Neuronal stem cell (in vitro differentiated cells): Measurements from ENCODE around the gene MYL5.

Experiments used
- DNase-seq: peaks from one replicate; pipeline ENCODE4 v3.0.0-alpha.2; 2013; ENCODE audit warnings: low spot score
- H2AFZ ChIP-seq: one replicate; pipeline ENCODE4 v1.6.1; 2013; ENCODE audit warnings: mild to moderate bottlenecking, low read length, inconsistent platforms
- H2AK5ac ChIP-seq: 2 replicates; pipeline ENCODE4 v1.6.1; 2013; ENCODE audit warnings: low read depth, mild to moderate bottlenecking, inconsistent platforms, low read length, moderate library complexity, mixed read lengths
- H2BK120ac ChIP-seq: 2 replicates; pipeline ENCODE4 v1.6.1; 2013; ENCODE audit warnings: low read depth, mild to moderate bottlenecking, inconsistent platforms, low read length, moderate library complexity, mixed read lengths
- H2BK12ac ChIP-seq: one replicate; pipeline ENCODE4 v1.6.1; 2013; ENCODE audit warnings: low read length, inconsistent platforms
- H2BK15ac ChIP-seq: 2 replicates; pipeline ENCODE4 v1.6.1; 2013; ENCODE audit warnings: mild to moderate bottlenecking, low read length, inconsistent platforms, mixed read lengths
- H2BK5ac ChIP-seq: one replicate; pipeline ENCODE4 v1.6.1; 2013; ENCODE audit warnings: inconsistent platforms, mild to moderate bottlenecking, low read length, moderate library complexity
- H3K14ac ChIP-seq: one replicate; pipeline ENCODE4 v1.6.1; 2013; ENCODE audit warnings: low read length, inconsistent platforms
- H3K18ac ChIP-seq: 2 replicates; pipeline ENCODE4 v1.6.1; 2013; ENCODE audit warnings: low read length, inconsistent platforms
- H3K23ac ChIP-seq: 2 replicates; pipeline ENCODE4 v1.6.1; 2013; ENCODE audit warnings: low read depth, mild to moderate bottlenecking, mixed read lengths, low read length, inconsistent platforms; ENCODE audit not compliant: poor library complexity
- H3K27ac ChIP-seq: replicated peaks from 3 replicates; pipeline ENCODE4 v1.5.1; 2013; ENCODE audit warnings: low read length, inconsistent platforms
- H3K27me3 ChIP-seq, 3 experiments: 2 replicates each; pipeline ENCODE4 v1.6.1; 2013; ENCODE audit warnings: low read length in 3 of 3, mild to moderate bottlenecking in 2 of 3, inconsistent platforms in 1 of 3, low read depth in 1 of 3, mixed read lengths in 1 of 3, moderate library complexity in 1 of 3; ENCODE audit not compliant: control insufficient read depth in 3 of 3, insufficient read depth in 3 of 3
- H3K36me3 ChIP-seq, 2 donors: replicated peaks in 1 of 2; 2 replicates each; pipeline ENCODE4 v1.6.1; 2013; ENCODE audit warnings: low read length in 2 of 2; ENCODE audit not compliant: control insufficient read depth in 2 of 2, insufficient read depth in 2 of 2
- H3K4ac ChIP-seq: 2 replicates; pipeline ENCODE4 v1.6.1; 2013; ENCODE audit warnings: inconsistent platforms, mild to moderate bottlenecking, low read length, moderate library complexity
- H3K4me1 ChIP-seq, 2 donors: 1 replicate in 1 of 2; 2 replicates in 1 of 2; pipeline ENCODE4 v1.6.1; 2013; ENCODE audit warnings: low read length in 2 of 2, low read depth in 1 of 2; ENCODE audit not compliant: control insufficient read depth in 2 of 2, insufficient read depth in 1 of 2
- H3K4me2 ChIP-seq: one replicate; pipeline ENCODE4 v1.6.1; 2013; ENCODE audit warnings: mild to moderate bottlenecking, low read length, inconsistent platforms; ENCODE audit not compliant: insufficient read depth, poor library complexity, severe bottlenecking
- H3K4me3 ChIP-seq, 2 donors: 2 replicates each; pipeline ENCODE4 v1.5.1; 2013; ENCODE audit warnings: low read length in 2 of 2, mild to moderate bottlenecking in 2 of 2, inconsistent platforms in 1 of 2, moderate library complexity in 1 of 2
- H3K79me1 ChIP-seq: one replicate; pipeline ENCODE4 v1.6.1; 2013; ENCODE audit warnings: low read depth, mild to moderate bottlenecking, inconsistent platforms, low read length, moderate library complexity
- H3K9ac ChIP-seq: one replicate; pipeline ENCODE4 v1.6.1; 2013; ENCODE audit warnings: mild to moderate bottlenecking, low read depth, low read length, inconsistent platforms; ENCODE audit not compliant: poor library complexity
- H3K9me3 ChIP-seq, 2 donors: replicated peaks in 1 of 2; 2 replicates each; pipeline versions ENCODE3 to v1.6.1; 2013; ENCODE audit warnings: low read length in 2 of 2, mild to moderate bottlenecking in 2 of 2, inconsistent platforms in 1 of 2, low read depth in 1 of 2, mixed read lengths in 1 of 2, moderate library complexity in 1 of 2; ENCODE audit not compliant: control insufficient read depth in 2 of 2, insufficient read depth in 1 of 2
- H4K8ac ChIP-seq: one replicate; pipeline ENCODE4 v1.6.1; 2013; ENCODE audit warnings: low read depth, mild to moderate bottlenecking, inconsistent platforms, low read length, moderate library complexity
- H4K91ac ChIP-seq: one replicate; pipeline ENCODE4 v1.6.1; 2013; ENCODE audit warnings: low read length, low read depth, mild to moderate bottlenecking, inconsistent platforms; ENCODE audit not compliant: poor library complexity
- WGBS, 2 donors: extraction: QIAGEN DNeasy Blood & Tissue Kit; methylation state at CpG; one replicate each; pipeline ENCODE4 v1.1.7; 2013; ENCODE audit warnings: missing lambda C conversion rate in 2 of 2, mixed read lengths in 1 of 2; ENCODE audit not compliant: insufficient read length in 2 of 2, insufficient replicate concordance in 1 of 2; ENCODE audit errors: extremely low coverage in 2 of 2; 5-methylcytosine and 5-hydroxymethylcytosine counted together

MYL5 gene

DNA sequence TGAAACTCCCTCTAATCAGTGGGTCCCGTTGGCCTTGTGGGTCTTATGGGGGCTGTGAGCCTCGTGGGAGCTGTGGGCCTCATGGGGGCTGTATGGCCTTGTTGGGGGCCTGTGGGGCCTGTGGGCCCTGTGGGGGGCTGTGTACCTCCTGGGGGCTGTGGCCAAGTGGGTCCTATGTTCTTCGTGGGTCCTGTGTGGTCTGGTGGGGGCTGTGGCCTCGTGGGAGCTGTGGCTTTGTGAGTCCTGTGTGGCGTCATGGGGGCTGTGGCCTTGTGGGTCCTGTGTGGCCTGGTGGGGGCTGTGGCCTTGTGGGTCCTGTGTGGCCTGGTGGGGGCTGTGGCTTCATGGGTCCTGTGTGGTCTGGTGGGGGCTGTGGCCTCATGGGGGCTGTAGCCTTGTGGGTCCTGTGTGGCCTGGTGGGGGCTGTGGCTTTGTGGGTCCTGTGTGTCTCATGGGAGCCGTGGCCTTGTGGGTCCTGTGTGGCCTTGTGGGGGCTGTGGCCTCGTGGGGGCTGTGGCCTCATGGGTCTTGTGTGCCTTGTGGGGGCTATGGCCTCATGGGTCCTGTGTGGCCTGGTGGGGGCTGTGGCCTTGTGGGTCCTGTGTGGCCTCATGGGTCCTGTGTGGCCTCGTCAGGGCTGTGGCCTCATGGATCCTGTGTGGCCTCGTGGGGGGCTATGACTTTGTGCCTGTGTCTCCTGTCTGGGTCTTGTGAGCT is 38.7 kb downstream of the MYL5 start:
- no peak overlapping the region for H2BK120ac ChIP-seq
- H3K4me3 ChIP-seq: no peak overlapping the region
- no peak overlapping the region for H3K4me2 ChIP-seq
- H3K9me3 ChIP-seq: peaks cover 6 to 29% of the 10 kb centered on the region in 2 donors
- H2BK12ac ChIP-seq: no peak overlapping the region
- H2BK5ac ChIP-seq: no peak overlapping the region
- no peak overlapping the region for H2AFZ ChIP-seq
- no peak overlapping the region for H4K91ac ChIP-seq
- DNase-seq: no peak
- peak overlapping the region; percentile 34 for H2AK5ac ChIP-seq
- H3K4ac ChIP-seq: no peak overlapping the region
- no peak overlapping the region for H4K8ac ChIP-seq
- H3K9ac ChIP-seq: no peak overlapping the region
- no peak overlapping the region for H3K18ac ChIP-seq
- no peak overlapping the region for H3K14ac ChIP-seq
- H2BK15ac ChIP-seq: no peak overlapping the region
- H3K79me1 ChIP-seq: peaks cover 40% of the 10 kb centered on the region
- peaks cover 0 to under 1% of the 10 kb centered on the region in 2 donors for H3K4me1 ChIP-seq
- H3K27ac ChIP-seq: no peak overlapping the region
- H3K36me3 ChIP-seq: peaks cover 16 to 56% of the 10 kb centered on the region in 2 donors
- peak overlapping the region; percentile 48 for H3K23ac ChIP-seq
- WGBS, 2 donors: no CpG with 5 or more reads among the region's 9 CpGs
- no peaks in the 10 kb centered on the region for H3K27me3 ChIP-seq

DNA sequence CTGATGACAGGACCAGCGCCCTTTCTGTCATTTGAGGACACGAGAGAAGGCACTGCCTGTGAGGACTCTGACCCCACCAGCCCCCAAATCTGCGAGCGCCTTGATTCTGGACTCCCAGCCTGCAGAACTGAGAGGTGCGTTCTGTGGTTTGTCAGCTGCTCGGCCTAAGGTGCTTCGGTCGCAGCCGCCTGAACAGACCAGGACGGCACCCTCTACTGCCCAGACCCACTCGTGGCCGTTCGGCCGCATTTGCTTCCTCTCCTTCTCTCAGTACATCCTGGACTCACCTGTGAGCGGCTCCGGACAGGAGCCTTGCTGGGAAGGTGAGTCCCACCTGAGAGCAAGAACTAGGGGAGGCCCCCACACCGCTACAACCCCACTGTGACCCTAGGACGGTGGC is 39.7 kb downstream of the MYL5 start:
- H2BK5ac ChIP-seq: no peak overlapping the region
- no peak overlapping the region for H2AK5ac ChIP-seq
- peak overlapping the region; percentile 11 for H3K18ac ChIP-seq
- no peak overlapping the region for H2BK12ac ChIP-seq
- H3K9ac ChIP-seq: no peak overlapping the region
- H3K27ac ChIP-seq: no peak overlapping the region
- H4K91ac ChIP-seq: no peak overlapping the region
- no peak for DNase-seq
- no peak overlapping the region for H3K4me2 ChIP-seq
- no CpG with 5 or more reads among the region's 18 CpGs for WGBS, 2 donors
- H2BK15ac ChIP-seq: no peak overlapping the region
- no peak overlapping the region for H2AFZ ChIP-seq
- no peaks in the 10 kb centered on the region for H3K4me1 ChIP-seq
- H3K27me3 ChIP-seq: no peaks in the 10 kb centered on the region
- peak overlapping the region; percentile 73 for H3K23ac ChIP-seq
- H3K36me3 ChIP-seq: peaks cover 14 to 47% of the 10 kb centered on the region in 2 donors
- H2BK120ac ChIP-seq: no peak overlapping the region
- H3K14ac ChIP-seq: no peak overlapping the region
- H4K8ac ChIP-seq: peak overlapping the region; percentile 43
- peaks cover 40% of the 10 kb centered on the region for H3K79me1 ChIP-seq
- H3K4me3 ChIP-seq: no peak overlapping the region
- H3K9me3 ChIP-seq: peaks cover 6 to 20% of the 10 kb centered on the region in 2 donors
- H3K4ac ChIP-seq: no peak overlapping the region

DNA sequence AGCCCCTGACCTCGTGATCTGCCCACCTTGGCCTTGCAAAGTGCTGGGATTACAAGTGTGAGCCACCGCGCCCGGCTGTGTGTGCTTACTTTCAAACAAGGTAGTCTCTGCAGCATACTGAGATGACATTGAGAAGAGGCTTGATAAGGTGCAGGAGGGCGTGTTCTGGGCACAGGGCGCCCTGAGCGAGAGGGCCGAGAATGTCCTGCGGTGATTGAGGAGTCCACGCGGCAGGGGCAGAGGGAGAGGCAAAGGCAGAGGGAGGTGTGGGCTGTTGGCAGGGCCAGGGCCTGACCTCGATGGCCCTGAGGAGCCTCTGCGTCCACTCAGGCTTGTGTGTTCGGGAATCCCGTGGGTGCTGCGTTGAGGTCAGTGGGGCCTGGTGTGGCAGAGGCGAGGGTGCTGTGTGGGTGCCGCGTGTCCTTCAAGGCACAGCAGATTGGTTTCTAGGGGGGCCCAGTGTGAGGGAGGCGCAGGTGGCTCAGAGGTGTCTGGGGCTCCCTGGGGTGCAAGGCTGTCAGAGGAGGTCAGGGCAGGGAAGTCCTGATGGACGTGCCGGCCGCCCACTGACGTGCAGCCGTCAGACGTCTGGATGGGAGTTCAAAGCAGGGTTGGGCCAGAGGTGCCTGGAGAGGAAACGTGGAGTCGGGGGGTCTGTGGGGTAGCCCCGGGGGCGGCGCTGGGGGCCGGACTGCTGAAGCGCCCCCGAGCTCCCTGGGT is 43.4 kb downstream of the MYL5 start:
- H3K14ac ChIP-seq: no peak overlapping the region
- no peak overlapping the region for H4K8ac ChIP-seq
- H2AFZ ChIP-seq: no peak overlapping the region
- no peak overlapping the region for H3K27ac ChIP-seq
- H3K4me3 ChIP-seq: no peak overlapping the region
- no peaks in the 10 kb centered on the region for H3K4me1 ChIP-seq
- H3K36me3 ChIP-seq: peaks cover 17 to 55% of the 10 kb centered on the region in 2 donors
- H4K91ac ChIP-seq: no peak overlapping the region
- peaks cover 5 to 6% of the 10 kb centered on the region in 2 donors for H3K9me3 ChIP-seq
- H3K9ac ChIP-seq: peak overlapping the region; percentile 24
- H3K4ac ChIP-seq: no peak overlapping the region
- no peak overlapping the region for H2AK5ac ChIP-seq
- H2BK5ac ChIP-seq: peak overlapping the region; percentile 39
- peak overlapping the region; percentile 65 for H3K23ac ChIP-seq
- H3K79me1 ChIP-seq: peaks cover 58% of the 10 kb centered on the region
- no peak overlapping the region for H3K18ac ChIP-seq
- H2BK12ac ChIP-seq: no peak overlapping the region
- H3K27me3 ChIP-seq: no peaks in the 10 kb centered on the region
- no peak overlapping the region for H3K4me2 ChIP-seq
- no peak overlapping the region for H2BK15ac ChIP-seq
- no CpG with 5 or more reads among the region's 34 CpGs for WGBS, 2 donors
- no peak overlapping the region for H2BK120ac ChIP-seq
- DNase-seq: no peak

DNA sequence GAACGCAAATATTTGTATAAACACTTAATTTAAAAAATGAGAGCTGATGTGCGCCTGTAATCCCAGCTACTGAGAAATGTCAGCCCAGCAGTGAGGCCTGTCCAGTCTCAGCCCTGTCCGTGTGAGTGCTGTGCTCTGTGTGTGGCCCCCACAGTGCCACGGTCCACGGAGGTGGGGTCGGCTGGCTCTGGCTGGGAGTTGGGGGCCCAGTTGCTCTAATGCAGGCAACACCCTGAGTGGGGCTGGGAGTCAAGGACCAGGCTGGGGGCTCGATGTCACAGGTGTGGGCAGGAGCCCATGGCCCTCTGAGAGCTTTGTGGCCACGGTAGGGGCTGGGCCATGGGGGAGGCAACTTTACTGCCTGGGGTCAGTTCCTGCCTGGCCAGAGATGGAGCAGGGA is 44.1 kb downstream of the MYL5 start:
- Histone ChIP-seq H2AFZ (no peak overlapping the region), H3K4me3 (no peak overlapping the region), H2BK120ac (no peak overlapping the region), H3K36me3 (peaks cover 17 to 55% of the 10 kb centered on the region in 2 donors), H3K79me1 (peaks cover 59% of the 10 kb centered on the region), H3K9ac (no peak overlapping the region), H2BK12ac (no peak overlapping the region), H3K27me3 (no peaks in the 10 kb centered on the region), H2BK15ac (no peak overlapping the region), H4K8ac (no peak overlapping the region), H3K27ac (no peak overlapping the region), H3K4me2 (no peak overlapping the region), H3K4ac (no peak overlapping the region), H4K91ac (no peak overlapping the region), H3K9me3 (peaks cover 5 to 6% of the 10 kb centered on the region in 2 donors), H2AK5ac (no peak overlapping the region), H3K14ac (no peak overlapping the region), H3K18ac (no peak overlapping the region), H3K23ac (peak overlapping the region; percentile 65), H2BK5ac (no peak overlapping the region), H3K4me1 (no peaks in the 10 kb centered on the region)
- no CpG with 5 or more reads among the region's 8 CpGs for WGBS, 2 donors
- DNase-seq: no peak
